Parathyroid adenoma (tissue), 2 donors: ENCODE results near the gene FOXC2.

Experiments used
- H2AFZ ChIP-seq: fragments of 300-600 bp; sonication (generic); one replicate; pipeline ENCODE4 v1.7.0; 2017; ENCODE audit warnings: antibody characterized with exemption, mild to moderate bottlenecking
- H3K27ac ChIP-seq: fragments of 300-600 bp; sonication (generic); one replicate; pipeline ENCODE4 v1.7.0; 2017
- H3K27me3 ChIP-seq: fragments of 300-600 bp; sonication (generic); one replicate; pipeline ENCODE4 v1.7.0; 2017; ENCODE audit warnings: low read length; ENCODE audit not compliant: control insufficient read depth, insufficient read depth
- H3K36me3 ChIP-seq: fragments of 300-600 bp; sonication (generic); one replicate; pipeline ENCODE4 v1.7.0; 2017; ENCODE audit warnings: low read length; ENCODE audit not compliant: control insufficient read depth, insufficient read depth
- H3K4me1 ChIP-seq: fragments of 300-600 bp; sonication (generic); one replicate; pipeline ENCODE4 v1.7.0; 2017; ENCODE audit warnings: control low read depth
- H3K4me2 ChIP-seq: fragments of 300-600 bp; sonication (generic); one replicate; pipeline ENCODE4 v1.7.0; 2017; ENCODE audit warnings: low read length
- H3K4me3 ChIP-seq: fragments of 300-600 bp; sonication (generic); one replicate; pipeline ENCODE4 v1.7.0; 2017; ENCODE audit warnings: low read depth, low read length
- H3K79me2 ChIP-seq: fragments of 300-600 bp; sonication (generic); one replicate; pipeline ENCODE4 v1.7.0; 2017; ENCODE audit warnings: control low read depth
- H3K9ac ChIP-seq: fragments of 300-600 bp; sonication (generic); one replicate; pipeline ENCODE4 v1.7.0; 2017; ENCODE audit warnings: mild to moderate bottlenecking
- H3K9me3 ChIP-seq: fragments of 300-600 bp; sonication (generic); one replicate; pipeline ENCODE4 v1.7.0; 2017; ENCODE audit warnings: low read length; ENCODE audit not compliant: control insufficient read depth
- CTCF ChIP-seq: fragments of 300-600 bp; sonication (generic); IDR thresholded peaks from one replicate; pipeline ENCODE4 v1.7.0; 2017; ENCODE audit warnings: antibody characterized with exemption, mild to moderate bottlenecking
- donor health status: primary hyperparathyroidism.

FOXC2 gene

DNA sequence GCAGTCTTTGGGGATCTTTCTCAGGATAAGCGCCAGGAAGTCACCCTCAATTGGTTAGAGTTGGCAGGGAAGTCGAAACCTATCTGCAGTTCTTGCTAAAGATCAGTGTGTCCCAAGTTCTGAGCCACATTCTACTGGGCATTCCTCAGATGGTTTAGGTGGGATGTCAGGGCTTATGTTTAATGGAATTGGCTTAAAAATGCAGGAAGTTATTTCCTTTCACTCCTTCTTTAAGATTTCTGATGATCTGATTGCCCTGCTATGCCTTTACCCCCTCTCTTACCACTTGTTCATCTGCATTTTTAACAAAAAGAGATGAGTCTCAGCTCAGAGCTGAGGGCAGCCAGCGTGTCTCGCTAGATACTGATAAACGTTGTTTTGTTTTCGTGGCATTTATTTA, 42.5 kb downstream of the FOXC2 start:
- no peaks in the 10 kb centered on the region for H3K9me3 ChIP-seq
- no peaks in the 10 kb centered on the region for H3K36me3 ChIP-seq
- H2AFZ ChIP-seq, result no peak overlapping the region
- no peak for TF ChIP-seq CTCF
- H3K4me2 ChIP-seq, result no peak overlapping the region
- no peaks in the 10 kb centered on the region for H3K27me3 ChIP-seq
- H3K4me1 ChIP-seq, result peaks cover 9% of the 10 kb centered on the region
- no peak overlapping the region for H3K4me3 ChIP-seq
- no peaks in the 10 kb centered on the region for H3K79me2 ChIP-seq
- H3K27ac ChIP-seq, result no peak overlapping the region
- no peak overlapping the region for H3K9ac ChIP-seq

DNA sequence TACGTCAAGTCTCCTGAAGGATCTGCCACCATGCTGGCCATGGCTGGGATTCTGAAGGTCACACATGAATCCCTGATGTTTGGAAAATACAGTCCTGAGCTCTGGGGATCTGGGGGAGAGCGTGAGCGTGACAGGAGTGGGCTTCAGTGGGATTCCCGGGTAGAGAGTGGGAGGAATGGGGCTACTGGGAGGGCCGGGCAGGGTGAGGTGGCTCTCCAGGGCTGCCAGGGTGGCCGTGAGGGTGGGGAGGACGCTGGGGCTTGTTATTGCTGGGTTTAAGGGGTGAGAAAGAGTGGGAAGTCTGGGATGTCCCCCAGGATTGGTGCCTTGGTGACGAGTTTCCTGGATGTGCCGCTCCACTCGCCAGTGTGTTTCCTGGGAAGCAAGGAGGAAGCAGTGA, 43.0 kb downstream of the FOXC2 start:
- TF ChIP-seq CTCF, result no peak
- Histone ChIP-seq H3K27me3 (no peaks in the 10 kb centered on the region), H3K4me2 (no peak overlapping the region), H3K27ac (no peak overlapping the region), H3K9ac (no peak overlapping the region), H3K79me2 (no peaks in the 10 kb centered on the region), H3K4me3 (no peak overlapping the region), H3K4me1 (peaks cover 9% of the 10 kb centered on the region), H3K9me3 (no peaks in the 10 kb centered on the region), H2AFZ (no peak overlapping the region), H3K36me3 (no peaks in the 10 kb centered on the region)

DNA sequence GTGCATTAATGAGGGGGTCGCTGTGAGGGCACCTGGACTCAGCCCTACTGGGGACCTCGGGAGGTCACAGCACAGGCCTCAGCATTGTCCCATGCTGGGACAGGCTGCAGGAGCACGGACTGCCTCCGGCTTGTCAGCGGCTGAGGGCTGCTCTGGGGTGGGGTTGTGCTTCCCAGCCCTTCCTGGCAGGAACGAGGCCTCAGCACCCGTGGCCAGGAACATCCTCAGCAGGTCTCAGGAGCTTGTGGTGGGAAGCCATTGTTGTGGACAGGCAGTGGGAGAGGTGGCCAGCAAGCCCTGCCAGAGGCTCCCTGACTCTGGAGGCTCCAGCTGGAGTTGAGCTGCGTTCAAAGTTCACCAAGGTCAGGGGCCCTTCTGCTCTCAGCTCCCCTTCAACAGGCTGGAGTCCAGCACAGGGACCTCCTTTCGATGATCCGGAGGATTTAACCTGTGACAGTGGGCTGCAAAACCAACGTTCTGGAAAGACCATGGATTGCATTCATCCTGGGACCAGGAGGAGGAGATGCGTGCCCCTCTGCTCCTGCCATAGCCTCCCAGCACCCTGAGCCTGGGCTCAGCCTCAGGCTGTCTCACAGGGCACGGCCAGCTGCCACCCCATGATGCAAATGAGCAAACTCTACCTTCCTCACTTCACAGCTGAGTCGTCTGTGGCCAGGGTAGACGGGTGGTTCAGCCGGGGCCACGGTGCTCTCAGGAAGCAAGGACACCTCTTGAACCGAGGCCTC, 44.3 kb downstream of the FOXC2 start:
- Histone ChIP-seq H3K79me2 (no peaks in the 10 kb centered on the region), H3K4me2 (no peak overlapping the region), H3K4me3 (no peak overlapping the region), H2AFZ (no peak overlapping the region), H3K9me3 (no peaks in the 10 kb centered on the region), H3K27ac (no peak overlapping the region), H3K27me3 (no peaks in the 10 kb centered on the region), H3K4me1 (peaks cover 9% of the 10 kb centered on the region), H3K36me3 (no peaks in the 10 kb centered on the region), H3K9ac (no peak overlapping the region)
- no peak for TF ChIP-seq CTCF

GRCh38 chr16:86611525-86611855, 44.9 kb downstream of the FOXC2 start:
- H3K4me3 ChIP-seq, result no peak overlapping the region
- H2AFZ ChIP-seq, result no peak overlapping the region
- H3K4me1 ChIP-seq, result peaks cover 9% of the 10 kb centered on the region
- TF ChIP-seq CTCF, result no peak
- H3K27me3 ChIP-seq, result no peaks in the 10 kb centered on the region
- H3K27ac ChIP-seq, result no peak overlapping the region
- no peaks in the 10 kb centered on the region for H3K79me2 ChIP-seq
- H3K9ac ChIP-seq, result no peak overlapping the region
- H3K4me2 ChIP-seq, result no peak overlapping the region
- H3K9me3 ChIP-seq, result no peaks in the 10 kb centered on the region
- no peaks in the 10 kb centered on the region for H3K36me3 ChIP-seq

DNA sequence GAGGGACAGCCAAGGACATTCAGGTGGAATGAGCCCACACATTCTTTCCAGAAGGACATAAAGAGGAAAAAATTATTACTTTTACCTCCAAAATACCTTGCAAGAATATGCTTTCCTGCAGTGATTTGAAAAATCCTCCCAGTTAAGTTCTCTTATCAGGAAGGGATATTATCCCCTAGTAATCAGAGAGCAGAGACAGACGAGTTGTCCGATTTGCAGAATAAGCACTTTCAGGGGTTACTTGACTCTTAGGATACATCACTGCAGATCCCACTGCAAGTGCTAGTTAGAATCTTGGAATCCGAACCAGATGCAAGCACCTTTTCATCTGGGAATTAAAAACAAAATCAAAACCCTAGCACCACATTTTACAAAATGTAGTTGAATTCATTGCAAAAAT, 45.3 kb downstream of the FOXC2 start:
- no peak for TF ChIP-seq CTCF
- Histone ChIP-seq H3K4me3 (no peak overlapping the region), H3K9me3 (no peaks in the 10 kb centered on the region), H3K4me2 (no peak overlapping the region), H3K27me3 (no peaks in the 10 kb centered on the region), H3K27ac (no peak overlapping the region), H3K79me2 (no peaks in the 10 kb centered on the region), H3K36me3 (no peaks in the 10 kb centered on the region), H3K9ac (peak overlapping the region; percentile 19), H2AFZ (no peak overlapping the region), H3K4me1 (peaks cover 9% of the 10 kb centered on the region)
